ENCODE results near the gene ZSCAN2.

GRCh38 chr15:84661001-84661400 is 60.2 kb downstream of the ZSCAN2 start:
- TF ChIP-seq CTCF (IDR thresholded peaks at IDR 0.05 in 8 of 11, conservative IDR thresholded peaks at IDR 0.05 in 3 of 11) (no peak), POLR2AphosphoS5 (IDR thresholded peaks at IDR 0.05) (no peak), POLR2A (IDR thresholded peaks at IDR 0.05) (no peak)
